IMR-90 (cell line): Measurements from ENCODE around the gene CDC42BPA.

Source experiments
- CEBPB ChIP-seq: IDR thresholded peaks from 2 replicates; pipeline ENCODE4 v1.6.1; 2012; ENCODE audit warnings: low read depth, low read length, improper control_type of control experiment
- MXI1 ChIP-seq: IDR thresholded peaks from 2 replicates; pipeline ENCODE4 v1.6.1; 2012; ENCODE audit warnings: low read depth, mild to moderate bottlenecking, low read length, moderate library complexity, borderline replicate concordance
- POLR2A ChIP-seq: IDR thresholded peaks from 2 replicates; pipeline ENCODE4 v1.6.1; 2012; ENCODE audit warnings: mild to moderate bottlenecking, low read depth, low read length
- RAD21 ChIP-seq: IDR thresholded peaks from 2 replicates; pipeline ENCODE4 v1.6.1; 2012; ENCODE audit warnings: low read length, improper control_type of control experiment
- RFX5 ChIP-seq: IDR thresholded peaks from 2 replicates; pipeline ENCODE4 v1.8.0; 2012; ENCODE audit warnings: low read depth, mild to moderate bottlenecking, low read length, moderate library complexity
- SMC3 ChIP-seq: fragments of 150-350 bp; IDR thresholded peaks from 2 replicates; pipeline ENCODE4 v1.6.1; 2016; ENCODE audit warnings: low read depth, mild to moderate bottlenecking, antibody characterized with exemption, low read length, moderate library complexity
- TF ChIP-seq, protein P1 (sequence below): fragments of 150-350 bp; IDR thresholded peaks from 2 replicates; pipeline ENCODE4 v1.6.1; 2017; ENCODE audit warnings: mild to moderate bottlenecking, antibody characterized with exemption, low read length, low read depth
- TF ChIP-seq, protein P2 (sequence below): conservative IDR thresholded peaks from 2 replicates; pipeline ENCODE4 v1.5.1; 2012; ENCODE audit warnings: mild to moderate bottlenecking, low read depth, low read length, improper control_type of control experiment

DNA sequence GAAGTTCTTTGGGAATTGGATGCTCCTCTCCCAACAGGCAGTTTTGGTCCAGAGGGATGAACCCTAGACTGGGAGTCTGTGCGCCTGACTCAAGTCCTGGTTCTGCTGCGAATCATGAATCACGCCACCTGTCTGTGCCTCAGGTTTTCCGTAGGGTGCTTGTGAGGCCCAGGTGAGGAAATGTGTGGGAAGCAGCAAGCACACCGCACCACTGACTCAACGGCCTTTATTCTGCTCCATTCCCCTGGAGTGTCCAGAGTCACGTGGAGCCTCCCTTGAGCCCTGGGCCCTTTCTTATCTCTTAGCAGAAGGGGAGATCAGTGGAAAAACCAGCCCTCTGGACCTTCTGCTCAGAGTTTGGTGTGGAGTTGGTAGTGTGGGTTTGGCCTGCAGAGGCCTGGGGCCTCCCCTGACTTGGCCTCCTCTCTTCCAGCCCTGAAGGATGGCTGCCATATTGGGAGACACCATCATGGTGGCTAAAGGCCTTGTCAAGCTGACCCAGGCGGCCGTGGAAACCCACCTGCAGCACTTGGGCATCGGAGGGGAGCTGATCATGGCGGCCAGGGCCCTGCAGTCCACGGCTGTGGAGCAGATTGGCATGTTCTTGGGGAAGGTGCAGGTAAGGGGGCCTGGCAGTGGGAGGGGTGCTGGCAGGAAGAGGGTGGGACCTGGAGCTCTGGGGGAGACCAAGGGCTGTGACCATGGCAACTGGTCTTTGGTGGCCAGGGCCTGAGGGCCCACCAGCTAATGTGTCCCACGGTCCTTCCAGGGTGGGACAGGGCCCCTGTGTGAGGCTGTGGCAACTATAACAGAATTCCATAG is 357.1 kb downstream of the CDC42BPA start:
- TF ChIP-seq POLR2A (no peak), RAD21 (no peak), CEBPB (no peak), RFX5 (no peak), MXI1 (no peak), SMC3 (no peak)
- TF ChIP-seq, protein P1, sequence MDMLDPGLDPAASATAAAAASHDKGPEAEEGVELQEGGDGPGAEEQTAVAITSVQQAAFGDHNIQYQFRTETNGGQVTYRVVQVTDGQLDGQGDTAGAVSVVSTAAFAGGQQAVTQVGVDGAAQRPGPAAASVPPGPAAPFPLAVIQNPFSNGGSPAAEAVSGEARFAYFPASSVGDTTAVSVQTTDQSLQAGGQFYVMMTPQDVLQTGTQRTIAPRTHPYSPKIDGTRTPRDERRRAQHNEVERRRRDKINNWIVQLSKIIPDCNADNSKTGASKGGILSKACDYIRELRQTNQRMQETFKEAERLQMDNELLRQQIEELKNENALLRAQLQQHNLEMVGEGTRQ: no peak
- TF ChIP-seq, protein P2, sequence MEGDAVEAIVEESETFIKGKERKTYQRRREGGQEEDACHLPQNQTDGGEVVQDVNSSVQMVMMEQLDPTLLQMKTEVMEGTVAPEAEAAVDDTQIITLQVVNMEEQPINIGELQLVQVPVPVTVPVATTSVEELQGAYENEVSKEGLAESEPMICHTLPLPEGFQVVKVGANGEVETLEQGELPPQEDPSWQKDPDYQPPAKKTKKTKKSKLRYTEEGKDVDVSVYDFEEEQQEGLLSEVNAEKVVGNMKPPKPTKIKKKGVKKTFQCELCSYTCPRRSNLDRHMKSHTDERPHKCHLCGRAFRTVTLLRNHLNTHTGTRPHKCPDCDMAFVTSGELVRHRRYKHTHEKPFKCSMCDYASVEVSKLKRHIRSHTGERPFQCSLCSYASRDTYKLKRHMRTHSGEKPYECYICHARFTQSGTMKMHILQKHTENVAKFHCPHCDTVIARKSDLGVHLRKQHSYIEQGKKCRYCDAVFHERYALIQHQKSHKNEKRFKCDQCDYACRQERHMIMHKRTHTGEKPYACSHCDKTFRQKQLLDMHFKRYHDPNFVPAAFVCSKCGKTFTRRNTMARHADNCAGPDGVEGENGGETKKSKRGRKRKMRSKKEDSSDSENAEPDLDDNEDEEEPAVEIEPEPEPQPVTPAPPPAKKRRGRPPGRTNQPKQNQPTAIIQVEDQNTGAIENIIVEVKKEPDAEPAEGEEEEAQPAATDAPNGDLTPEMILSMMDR: no peak
